Smooth muscle cell (in vitro differentiated cells): ENCODE data around the gene GPR153. TPM values are rescaled to one million over a fixed set of nuclear protein-coding genes. Genes with fewer than 3 reads are reported as not detected.

Experiments
- DNase-seq: peaks from one replicate; lab custom pipeline; 2025; ENCODE audit not compliant: unreplicated experiment; lab: John Stamatoyannopoulos, UW
- H2AFZ ChIP-seq: fragments of 200-600 bp; sonication (generic); 2 replicates; pipeline ENCODE4 v1.6.0; 2016; ENCODE audit warnings: antibody characterized with exemption, low read depth, mild to moderate bottlenecking
- H3F3A ChIP-seq: fragments of 200-600 bp; sonication (generic); 2 replicates; pipeline ENCODE4 v1.6.0; 2017; ENCODE audit warnings: antibody characterized with exemption, low read depth
- H3K27ac ChIP-seq: fragments of 200-600 bp; sonication (generic); 2 replicates; pipeline ENCODE4 v1.5.1; 2016; ENCODE audit warnings: low read depth, mild to moderate bottlenecking
- H3K27me3 ChIP-seq: fragments of 200-600 bp; sonication (generic); 2 replicates; pipeline ENCODE4 v1.6.1; 2016; ENCODE audit warnings: low read depth, mild to moderate bottlenecking
- H3K36me3 ChIP-seq: fragments of 200-600 bp; sonication (generic); 2 replicates; pipeline ENCODE4 v1.5.1; 2016; ENCODE audit warnings: low read depth
- H3K4me1 ChIP-seq: fragments of 200-600 bp; sonication (generic); 2 replicates; pipeline ENCODE4 v1.5.1; 2016; ENCODE audit warnings: low read depth
- H3K4me2 ChIP-seq: fragments of 200-600 bp; sonication (generic); 2 replicates; pipeline ENCODE4 v1.6.0; 2016; ENCODE audit warnings: mild to moderate bottlenecking
- H3K4me3 ChIP-seq: fragments of 200-600 bp; sonication (generic); 2 replicates; pipeline ENCODE4 v1.5.1; 2016; ENCODE audit warnings: mild to moderate bottlenecking
- H3K79me2 ChIP-seq: fragments of 200-600 bp; sonication (generic); 2 replicates; pipeline ENCODE4 v1.6.0; 2016; ENCODE audit warnings: low read depth, mild to moderate bottlenecking
- H3K9ac ChIP-seq: fragments of 200-600 bp; sonication (generic); 2 replicates; pipeline ENCODE4 v1.6.0; 2016; ENCODE audit warnings: low read depth
- H3K9me3 ChIP-seq: fragments of 200-600 bp; sonication (generic); replicated peaks from 2 replicates; pipeline ENCODE4 v1.5.1; 2016; ENCODE audit warnings: low read depth
- H4K20me1 ChIP-seq: fragments of 200-600 bp; sonication (generic); 2 replicates; pipeline ENCODE4 v1.6.0; 2016; ENCODE audit warnings: low read depth
- CTCF ChIP-seq: fragments of 200-600 bp; sonication (generic); IDR thresholded peaks from 2 replicates; pipeline ENCODE4 v1.5.1; 2017; ENCODE audit warnings: borderline replicate concordance, mild to moderate bottlenecking, antibody characterized with exemption; ENCODE audit not compliant: insufficient read depth, poor library complexity, severe bottlenecking
- WGBS: methylation state at CpG from one replicate; pipeline ENCODE4 v1.1.7; 2016; ENCODE audit warnings: low lambda C conversion rate; 5-methylcytosine and 5-hydroxymethylcytosine counted together
- polyA plus RNA-seq: library from polyadenylated mRNA; unstranded; fragments of >200 nt; fragmentation: Nextera tagmentation; extraction: Ambion mirVana; gene quantifications from 2 replicates; pipeline ENCODE4 v1.2.1, GENCODE V29; 2016
- total RNA-seq: library from RNA; depleted of rRNA; stranded (reverse); fragments of >200 nt; gene quantifications from 2 replicates; pipeline ENCODE4 v1.2.3, GENCODE V29; 2014

GPR153 gene
- total and polyA plus RNA-seq, 2 experiments from 2014 or later = 8.2 to 15.8 TPM

- DNase-seq = no peak
- Histone ChIP-seq H3K9me3 (no peaks in the 10 kb centered on the region), H3K36me3 (no peaks in the 10 kb centered on the region), H3K9ac (no peak overlapping the region), H4K20me1 (no peaks in the 10 kb centered on the region), H3F3A (no peaks in the 10 kb centered on the region), H3K79me2 (no peaks in the 10 kb centered on the region), H3K4me2 (no peak overlapping the region), H3K4me1 (no peaks in the 10 kb centered on the region), H3K27me3 (no peaks in the 10 kb centered on the region), H3K27ac (no peak overlapping the region), H2AFZ (no peak overlapping the region), H3K4me3 (no peak overlapping the region)
- TF ChIP-seq CTCF = no peak
- 97% methylated on average over 11 of the region's 11 CpGs for WGBS
Observed at GRCh38 chr1:6285336-6285735, 24.4 kb upstream of the GPR153 start.

GRCh38 chr1:6282577-6283270, 21.8 kb upstream of the GPR153 start:
- WGBS = 98% methylated on average over 17 of the region's 17 CpGs
- Histone ChIP-seq H3K27ac (no peak overlapping the region), H3K4me3 (no peak overlapping the region), H3K9me3 (no peaks in the 10 kb centered on the region), H3K27me3 (no peaks in the 10 kb centered on the region), H2AFZ (no peak overlapping the region), H3K9ac (no peak overlapping the region), H3F3A (no peaks in the 10 kb centered on the region), H3K36me3 (no peaks in the 10 kb centered on the region), H4K20me1 (no peaks in the 10 kb centered on the region), H3K4me1 (no peaks in the 10 kb centered on the region), H3K4me2 (no peak overlapping the region), H3K79me2 (no peaks in the 10 kb centered on the region)
- no peak for TF ChIP-seq CTCF
- DNase-seq = no peak

- TF ChIP-seq CTCF = no peak
- Histone ChIP-seq H3K27ac (no peak overlapping the region), H3K4me3 (no peak overlapping the region), H3K79me2 (no peaks in the 10 kb centered on the region), H4K20me1 (no peaks in the 10 kb centered on the region), H3F3A (no peaks in the 10 kb centered on the region), H2AFZ (no peak overlapping the region), H3K9ac (no peak overlapping the region), H3K9me3 (no peaks in the 10 kb centered on the region), H3K36me3 (no peaks in the 10 kb centered on the region), H3K4me2 (no peak overlapping the region), H3K4me1 (no peaks in the 10 kb centered on the region), H3K27me3 (no peaks in the 10 kb centered on the region)
- WGBS = 89% methylated on average over 19 of the region's 19 CpGs
- no peak for DNase-seq
Observed at GRCh38 chr1:6281511-6282402, 20.9 kb upstream of the GPR153 start.
